ENCODE results near the gene PTPRH. TPM values are rescaled to one million over a fixed set of nuclear protein-coding genes. Genes with fewer than 3 reads are reported as not detected.
A peak's percentile ranks its signal among the peaks of the same experiment; 100 is the strongest.
"Not testable (repeated sequence)": the region's sequence is repeated elsewhere in the genome, so short reads cannot be mapped to it uniquely, and the experiment has no call there.

The PTPRH gene
- polyA plus RNA-seq, 1 of the 3 experiments (the other 2 are of a cell fraction) = 1.1 TPM

DNA sequence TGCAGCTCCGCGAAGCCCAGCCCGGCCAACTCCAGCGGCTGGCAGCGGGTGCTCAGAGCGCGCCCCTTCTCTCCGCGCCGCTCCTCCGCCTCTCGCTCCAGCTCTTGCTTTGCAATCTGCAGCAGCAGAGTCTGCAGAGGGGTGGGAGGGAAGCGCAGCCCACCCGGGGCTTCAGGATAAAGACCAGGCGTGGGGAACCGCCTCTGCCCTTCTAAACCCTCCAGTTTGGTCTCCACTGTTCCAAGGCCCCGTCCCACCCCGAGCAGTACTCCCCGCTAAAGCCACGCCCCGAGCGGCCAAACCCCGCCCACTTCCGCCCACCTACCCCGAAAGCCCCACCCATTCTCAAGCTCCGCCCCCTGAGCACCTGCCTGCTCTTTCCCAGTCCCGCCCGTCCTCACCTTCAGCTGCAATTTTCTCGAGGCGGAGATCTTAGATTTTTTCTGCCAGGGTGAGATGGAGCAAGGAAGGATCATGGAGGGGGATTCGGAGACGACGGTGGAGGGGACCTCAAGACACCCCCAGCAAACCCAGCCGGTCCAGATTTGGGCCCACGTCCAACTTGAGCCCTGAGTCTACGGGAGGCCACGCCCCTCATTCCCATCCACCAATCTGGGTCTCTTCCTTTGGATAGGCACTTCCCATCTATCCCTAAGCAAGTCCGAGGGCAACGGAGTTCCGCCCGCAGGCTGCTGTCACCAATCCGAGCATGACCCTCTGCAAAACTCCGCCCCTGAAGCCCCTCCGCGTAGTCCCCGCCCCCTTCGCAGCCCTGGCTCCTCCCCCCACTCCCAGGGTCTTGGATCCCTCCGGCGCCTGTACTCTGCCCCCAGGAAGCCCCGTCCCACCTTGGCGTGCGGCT, 52.9 kb downstream of the PTPRH start:
- no peaks in the 10 kb centered on the region for H3K36me3 ChIP-seq (replicated peaks in 1 of 2; ENCODE audit: control insufficient read depth in 1 of 2, insufficient read depth in 2 of 2, low read length in 1 of 2)
- peaks cover 0 to 10% of the 10 kb centered on the region in 2 experiments; a peak in 1 of 4 replicates for H3K4me1 ChIP-seq (ENCODE audit: control insufficient read depth in 1 of 2, insufficient read depth in 2 of 2, low read depth in 1 of 2, low read length in 1 of 2)
- ChIA-PET POLR2A (interaction anchor here (0.6 kb wide), 1 partner anchor 103 kb away, joined by 3 read pairs; the partner anchor contains the start of gene PPP6R1), CTCF (interaction anchor here (0.9 to 2.3 kb wide), 6 partner anchors 10 to 262 kb away, joined by 3 to 11 read pairs (median 3); partner anchors contain the start of gene DNAAF3)
- TF ChIP-seq, protein P1, sequence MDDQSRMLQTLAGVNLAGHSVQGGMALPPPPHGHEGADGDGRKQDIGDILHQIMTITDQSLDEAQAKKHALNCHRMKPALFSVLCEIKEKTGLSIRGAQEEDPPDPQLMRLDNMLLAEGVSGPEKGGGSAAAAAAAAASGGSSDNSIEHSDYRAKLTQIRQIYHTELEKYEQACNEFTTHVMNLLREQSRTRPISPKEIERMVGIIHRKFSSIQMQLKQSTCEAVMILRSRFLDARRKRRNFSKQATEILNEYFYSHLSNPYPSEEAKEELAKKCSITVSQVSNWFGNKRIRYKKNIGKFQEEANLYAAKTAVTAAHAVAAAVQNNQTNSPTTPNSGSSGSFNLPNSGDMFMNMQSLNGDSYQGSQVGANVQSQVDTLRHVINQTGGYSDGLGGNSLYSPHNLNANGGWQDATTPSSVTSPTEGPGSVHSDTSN (IDR thresholded peaks at IDR 0.05) = peak; percentile 28; the same call in 1 of the 2 replicates
- TF ChIP-seq, protein P2, sequence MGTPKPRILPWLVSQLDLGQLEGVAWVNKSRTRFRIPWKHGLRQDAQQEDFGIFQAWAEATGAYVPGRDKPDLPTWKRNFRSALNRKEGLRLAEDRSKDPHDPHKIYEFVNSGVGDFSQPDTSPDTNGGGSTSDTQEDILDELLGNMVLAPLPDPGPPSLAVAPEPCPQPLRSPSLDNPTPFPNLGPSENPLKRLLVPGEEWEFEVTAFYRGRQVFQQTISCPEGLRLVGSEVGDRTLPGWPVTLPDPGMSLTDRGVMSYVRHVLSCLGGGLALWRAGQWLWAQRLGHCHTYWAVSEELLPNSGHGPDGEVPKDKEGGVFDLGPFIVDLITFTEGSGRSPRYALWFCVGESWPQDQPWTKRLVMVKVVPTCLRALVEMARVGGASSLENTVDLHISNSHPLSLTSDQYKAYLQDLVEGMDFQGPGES (IDR thresholded peaks at IDR 0.05; ENCODE audit: low read depth, low read length) = no peak
- no peaks in the 10 kb centered on the region for H4K20me1 ChIP-seq (ENCODE audit: insufficient read depth)
- WGBS (ENCODE audit: low lambda C conversion rate) = 5% methylated on average over 35 of the region's 52 CpGs
- H3K79me2 ChIP-seq (ENCODE audit: insufficient read depth) = no peaks in the 10 kb centered on the region
- H3K9ac ChIP-seq = no peak overlapping the region
- H3K9me2 ChIP-seq = no peaks in the 10 kb centered on the region
- H3K27ac ChIP-seq (ENCODE audit: low read depth in 2 of 2, low read length in 1 of 2) = no peak overlapping the region; a peak in 1 of 4 replicates
- peak; percentile 92 for DNase-seq
- H3K9me3 ChIP-seq = no peaks in the 10 kb centered on the region
- peaks cover 7% of the 10 kb centered on the region for H3F3A ChIP-seq (replicated peaks; ENCODE audit: insufficient read depth)
- peak overlapping the region; percentile 53 to 54; a peak in 3 of 4 replicates for H3K4me3 ChIP-seq (ENCODE audit: low read depth in 2 of 2, low read length in 1 of 2)
- peak overlapping the region; percentile 69 for H3K4me2 ChIP-seq
- peaks cover 7% of the 10 kb centered on the region for H3K27me3 ChIP-seq (ENCODE audit: insufficient read depth)
- H2AFZ ChIP-seq (ENCODE audit: low read depth) = peak overlapping the region; percentile 68; the same call in 1 of the 2 replicates

DNA sequence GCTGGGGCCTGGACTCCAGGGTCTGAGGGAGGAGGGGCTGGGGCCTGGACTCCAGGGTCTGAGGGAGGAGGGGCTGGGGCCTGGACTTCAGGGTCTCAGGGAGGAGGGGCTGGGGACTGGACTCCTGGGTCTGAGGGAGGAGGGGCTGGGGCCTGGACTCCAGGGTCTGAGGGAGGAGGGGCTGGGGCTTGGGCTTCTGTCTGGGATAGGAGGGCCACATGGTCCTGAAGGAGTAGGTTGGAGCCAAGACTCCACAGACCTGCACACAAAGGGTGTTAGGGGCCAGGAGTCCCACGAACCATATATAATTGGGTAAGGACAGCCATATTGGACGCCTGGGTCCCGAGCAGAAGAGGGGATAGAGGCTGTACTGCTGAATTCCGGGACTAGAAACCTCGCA, 53.5 kb downstream of the PTPRH start:
- not testable (repeated sequence) for H3K79me2 ChIP-seq (ENCODE audit: insufficient read depth); H4K20me1 ChIP-seq (ENCODE audit: insufficient read depth); H3K9me3 ChIP-seq; H3K27me3 ChIP-seq (ENCODE audit: insufficient read depth); H3K27ac ChIP-seq (ENCODE audit: low read depth in 2 of 2, low read length in 1 of 2); H3K4me1 ChIP-seq (ENCODE audit: control insufficient read depth in 1 of 2, insufficient read depth in 2 of 2, low read depth in 1 of 2, low read length in 1 of 2); H3F3A ChIP-seq (replicated peaks; ENCODE audit: insufficient read depth); DNase-seq; H3K36me3 ChIP-seq (replicated peaks in 1 of 2; ENCODE audit: control insufficient read depth in 1 of 2, insufficient read depth in 2 of 2, low read length in 1 of 2); H3K9me2 ChIP-seq; H3K9ac ChIP-seq
- Histone ChIP-seq H3K4me3 (ENCODE audit: low read depth in 2 of 2, low read length in 1 of 2) (peak overlapping the region; percentile 53 to 54; a peak in 3 of 4 replicates), H2AFZ (ENCODE audit: low read depth) (0 out of 2 replicates have a peak overlapping the region, but pooled peaks have one; percentile 68), H3K4me2 (peak overlapping the region; percentile 69)
- POLR2A ChIA-PET = interaction anchor here (0.6 kb wide), 1 partner anchor 103 kb away, joined by 3 read pairs; the partner anchor contains the start of gene PPP6R1
- 6% methylated on average over 5 of the region's 5 CpGs for WGBS (ENCODE audit: low lambda C conversion rate)
- CTCF ChIA-PET = interaction anchor here (0.9 to 2.3 kb wide), 6 partner anchors 11 to 262 kb away, joined by 3 to 11 read pairs (median 3); partner anchors contain the start of gene DNAAF3

DNA sequence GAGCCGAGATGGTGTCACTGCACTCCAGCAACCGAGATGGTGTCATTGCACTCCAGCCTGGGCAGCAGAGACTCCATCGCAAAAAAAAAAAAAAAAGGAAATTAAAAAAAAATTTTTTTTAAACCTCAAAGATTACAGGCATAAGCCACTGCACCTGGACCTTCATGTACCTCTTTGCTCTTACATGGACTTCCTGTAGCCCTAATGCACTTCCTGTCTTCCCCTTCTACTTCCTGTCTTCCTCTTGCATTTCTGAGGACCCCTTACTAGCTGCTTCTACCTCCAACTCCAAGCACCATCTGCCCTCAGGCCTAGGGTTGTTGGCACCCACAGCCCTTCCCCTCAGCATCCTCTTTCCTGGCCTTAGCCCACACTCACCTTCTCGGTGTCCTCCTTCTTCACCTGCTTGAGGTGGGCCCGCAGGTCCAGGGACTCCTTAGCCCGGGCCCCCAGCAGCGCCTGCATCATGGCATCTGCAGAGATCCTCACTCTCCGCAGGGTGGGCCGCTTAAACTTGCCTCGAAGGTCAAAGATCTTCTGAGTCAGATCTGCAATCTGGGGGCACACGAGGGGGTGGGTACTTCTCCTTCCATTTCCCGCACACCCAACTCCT, 55.5 kb downstream of the PTPRH start:
- Histone ChIP-seq H4K20me1 (ENCODE audit: insufficient read depth) (no peaks in the 10 kb centered on the region), H3K4me1 (ENCODE audit: control insufficient read depth in 1 of 2, insufficient read depth in 2 of 2, low read depth in 1 of 2, low read length in 1 of 2) (peaks cover 0 to 10% of the 10 kb centered on the region in 2 experiments; a peak in 1 of 4 replicates), H3K9me2 (no peaks in the 10 kb centered on the region), H3K9me3 (no peaks in the 10 kb centered on the region), H2AFZ (ENCODE audit: low read depth) (no peak overlapping the region), H3K9ac (no peak overlapping the region), H3K4me2 (no peak overlapping the region), H3F3A (replicated peaks; ENCODE audit: insufficient read depth) (peaks cover 7% of the 10 kb centered on the region), H3K27me3 (ENCODE audit: insufficient read depth) (peaks cover 14% of the 10 kb centered on the region), H3K4me3 (ENCODE audit: low read depth in 2 of 2, low read length in 1 of 2) (no peak overlapping the region), H3K27ac (ENCODE audit: low read depth in 2 of 2, low read length in 1 of 2) (no peak overlapping the region), H3K36me3 (replicated peaks in 1 of 2; ENCODE audit: control insufficient read depth in 1 of 2, insufficient read depth in 2 of 2, low read length in 1 of 2) (no peaks in the 10 kb centered on the region), H3K79me2 (ENCODE audit: insufficient read depth) (no peaks in the 10 kb centered on the region)
- POLR2A ChIA-PET = no interaction called here
- DNase-seq = no peak
- 76% methylated on average over 12 of the region's 12 CpGs for WGBS (ENCODE audit: low lambda C conversion rate)
- CTCF ChIA-PET = interaction anchor here (1.0 to 1.6 kb wide), 4 partner anchors 12 to 138 kb away, joined by 3 to 6 read pairs (median 3); partner anchors contain the start of gene DNAAF3
- TF ChIP-seq, protein P3, sequence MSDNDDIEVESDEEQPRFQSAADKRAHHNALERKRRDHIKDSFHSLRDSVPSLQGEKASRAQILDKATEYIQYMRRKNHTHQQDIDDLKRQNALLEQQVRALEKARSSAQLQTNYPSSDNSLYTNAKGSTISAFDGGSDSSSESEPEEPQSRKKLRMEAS (IDR thresholded peaks at IDR 0.05; ENCODE audit: low read depth) = no peak
- TF ChIP-seq, protein P4, sequence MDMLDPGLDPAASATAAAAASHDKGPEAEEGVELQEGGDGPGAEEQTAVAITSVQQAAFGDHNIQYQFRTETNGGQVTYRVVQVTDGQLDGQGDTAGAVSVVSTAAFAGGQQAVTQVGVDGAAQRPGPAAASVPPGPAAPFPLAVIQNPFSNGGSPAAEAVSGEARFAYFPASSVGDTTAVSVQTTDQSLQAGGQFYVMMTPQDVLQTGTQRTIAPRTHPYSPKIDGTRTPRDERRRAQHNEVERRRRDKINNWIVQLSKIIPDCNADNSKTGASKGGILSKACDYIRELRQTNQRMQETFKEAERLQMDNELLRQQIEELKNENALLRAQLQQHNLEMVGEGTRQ (IDR thresholded peaks at IDR 0.05; ENCODE audit: borderline replicate concordance, low read depth, low read length) = no peak
- TF ChIP-seq FOXM1 (IDR thresholded peaks at IDR 0.05; ENCODE audit: low read depth) (no peak), TEAD4 (IDR thresholded peaks at IDR 0.05; ENCODE audit: borderline replicate concordance, insufficient read depth) (no peak), CHD2 (IDR thresholded peaks at IDR 0.05; ENCODE audit: low read length, partially characterized antibody) (no peak), MXI1 (IDR thresholded peaks at IDR 0.05; ENCODE audit: low read depth, low read length) (no peak), POLR2AphosphoS5 (IDR thresholded peaks at IDR 0.05; ENCODE audit: low read depth, low read length) (no peak)

All from SK-N-SH (cell line).